GM19351 (cell line): ENCODE results near the gene HOXB6.

ENCODE experiments used
- ATAC-seq: cut with Tn5 transposase; IDR thresholded peaks from one replicate; pipeline ENCODE4 v1.9.1; 2021; ENCODE audit warnings: mild to moderate bottlenecking, moderate library complexity; ENCODE audit not compliant: unreplicated experiment

Gene HOXB6

DNA sequence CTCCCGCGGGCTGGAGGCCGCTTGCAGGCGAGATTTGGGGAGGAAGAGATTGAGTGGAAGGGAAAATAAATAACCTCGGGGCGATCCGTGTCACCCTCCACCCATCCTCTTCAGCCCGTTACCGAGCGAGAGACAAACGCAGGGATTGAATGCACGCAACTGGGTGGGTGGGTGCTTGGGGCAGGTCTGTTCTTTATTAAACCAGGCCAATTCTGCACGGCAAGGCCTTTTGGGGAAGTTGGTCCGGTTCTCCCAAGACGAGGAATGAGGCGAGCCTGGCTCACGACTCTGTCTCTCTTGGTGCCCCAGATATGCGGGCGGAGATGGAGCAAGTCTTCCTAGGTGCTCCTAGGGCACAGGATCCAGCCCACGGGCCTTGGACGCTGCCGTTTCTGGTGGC lies 6.4 kb upstream of the HOXB6 start:
- ATAC-seq: no peak

DNA sequence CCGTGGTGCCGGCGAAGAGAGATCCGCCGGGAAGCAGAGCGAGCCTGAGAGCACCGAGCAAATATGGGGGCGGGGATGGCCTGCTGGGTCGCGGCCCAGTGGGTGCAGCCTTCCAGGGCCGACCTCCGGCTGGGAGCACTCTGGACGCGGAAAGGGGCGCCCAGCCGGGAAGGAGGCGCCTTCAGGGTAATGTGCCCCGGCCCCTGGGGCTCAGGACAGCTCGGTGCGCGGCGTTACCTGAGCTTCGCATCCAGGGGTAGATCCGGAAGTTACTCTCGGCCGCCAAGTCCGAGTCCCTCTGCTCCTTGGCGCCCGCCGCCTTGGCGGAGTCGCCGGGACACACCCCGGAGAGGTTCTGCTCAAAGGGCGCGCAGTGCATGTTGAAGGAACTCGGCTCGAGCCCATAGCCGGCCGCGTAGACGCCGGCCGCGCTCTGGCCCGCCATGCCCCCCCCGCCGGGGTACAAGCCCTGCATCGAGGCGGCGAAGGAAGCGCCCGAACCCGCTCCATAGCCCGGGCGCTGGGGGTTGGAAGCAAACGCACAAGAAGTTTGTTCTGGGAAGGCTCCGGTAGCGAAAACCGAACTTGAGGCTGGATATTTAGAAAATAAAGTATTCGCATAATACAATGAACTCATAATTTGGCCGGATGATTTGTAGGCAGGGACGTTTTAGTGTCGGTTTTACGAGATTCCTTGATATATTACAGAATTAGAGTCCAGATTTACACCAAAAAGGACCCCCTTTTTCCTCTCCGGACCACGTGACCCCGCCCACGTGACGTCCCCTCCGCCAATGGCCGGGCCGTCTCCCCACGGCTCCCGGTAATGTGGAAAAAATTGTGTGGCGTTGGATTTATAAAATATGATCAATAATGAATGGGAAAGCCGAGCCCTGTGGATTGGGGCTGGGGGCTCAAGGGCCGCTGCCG lies 5.8 kb upstream of the HOXB6 start, which contains the start of gene HOXB7:
Gene HOXB7, minus strand, starts transcription at position 736 of the 930 bp plus-strand sequence. Its CDS starts 99 bp downstream, at position 637.
- ATAC-seq: no peak

DNA sequence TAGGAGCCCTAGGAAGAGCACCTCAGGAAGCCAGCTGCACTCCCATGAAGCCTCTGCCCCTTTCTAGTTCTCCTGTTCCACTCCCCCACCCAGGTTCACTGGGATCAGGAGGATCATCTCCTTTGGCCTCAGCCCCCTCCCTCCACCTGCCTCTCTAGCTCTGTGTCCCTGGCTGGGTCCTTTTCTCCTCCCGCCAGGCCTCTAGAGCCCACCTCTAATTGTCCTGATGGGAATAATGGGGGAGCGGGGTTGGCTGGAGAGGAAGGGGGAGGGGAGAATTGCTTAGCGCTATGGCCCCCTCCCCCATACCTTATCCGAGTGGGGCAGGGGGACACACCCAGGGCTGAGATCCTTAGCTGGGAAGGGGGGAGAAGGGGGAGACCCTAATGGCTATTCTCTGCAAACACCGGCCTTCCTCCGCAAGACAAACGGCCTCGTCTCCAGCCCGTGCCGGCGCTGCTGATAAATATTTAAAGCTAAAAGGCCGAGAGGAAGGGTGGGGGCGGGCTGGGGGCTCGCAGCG lies 5.0 kb upstream of the HOXB6 start:
- ATAC-seq: no peak

DNA sequence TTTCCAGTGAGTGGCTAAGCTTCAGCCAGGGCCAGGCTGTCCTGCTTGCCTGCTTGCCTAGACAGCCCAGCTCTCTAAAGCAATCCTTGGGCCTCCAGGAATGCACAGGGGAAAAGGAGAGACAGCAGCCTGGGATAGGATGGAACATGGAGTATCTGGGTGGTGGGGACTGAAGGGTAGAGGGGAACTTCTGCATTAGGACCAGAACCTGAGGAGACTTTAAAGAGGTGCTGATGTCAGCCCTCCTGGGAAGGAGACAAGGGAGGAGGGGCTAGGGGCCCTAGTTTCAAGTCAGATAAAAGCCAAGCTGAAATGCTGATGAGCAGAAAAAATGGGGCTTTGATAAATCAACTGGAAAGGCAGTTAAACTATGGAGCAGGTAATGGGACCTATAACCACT lies 4.2 kb upstream of the HOXB6 start:
- no peak for ATAC-seq

DNA sequence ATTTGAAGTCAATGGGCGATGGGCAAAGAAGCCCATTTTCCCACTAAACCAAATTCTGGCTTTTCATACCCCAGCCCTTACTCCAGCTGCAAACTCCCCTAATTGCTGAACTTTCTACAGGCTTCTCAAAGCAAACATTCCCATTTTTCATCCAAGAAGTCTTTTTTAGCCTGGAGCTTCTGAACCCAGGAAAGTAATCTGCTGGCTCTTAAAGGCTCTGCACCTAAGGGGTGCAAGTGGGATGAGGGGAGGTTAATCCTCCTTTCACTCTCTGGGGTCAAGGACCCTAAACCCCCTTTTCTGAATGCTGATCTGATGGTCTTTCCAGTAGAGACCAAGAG lies 3.7 kb upstream of the HOXB6 start:
- no peak for ATAC-seq

DNA sequence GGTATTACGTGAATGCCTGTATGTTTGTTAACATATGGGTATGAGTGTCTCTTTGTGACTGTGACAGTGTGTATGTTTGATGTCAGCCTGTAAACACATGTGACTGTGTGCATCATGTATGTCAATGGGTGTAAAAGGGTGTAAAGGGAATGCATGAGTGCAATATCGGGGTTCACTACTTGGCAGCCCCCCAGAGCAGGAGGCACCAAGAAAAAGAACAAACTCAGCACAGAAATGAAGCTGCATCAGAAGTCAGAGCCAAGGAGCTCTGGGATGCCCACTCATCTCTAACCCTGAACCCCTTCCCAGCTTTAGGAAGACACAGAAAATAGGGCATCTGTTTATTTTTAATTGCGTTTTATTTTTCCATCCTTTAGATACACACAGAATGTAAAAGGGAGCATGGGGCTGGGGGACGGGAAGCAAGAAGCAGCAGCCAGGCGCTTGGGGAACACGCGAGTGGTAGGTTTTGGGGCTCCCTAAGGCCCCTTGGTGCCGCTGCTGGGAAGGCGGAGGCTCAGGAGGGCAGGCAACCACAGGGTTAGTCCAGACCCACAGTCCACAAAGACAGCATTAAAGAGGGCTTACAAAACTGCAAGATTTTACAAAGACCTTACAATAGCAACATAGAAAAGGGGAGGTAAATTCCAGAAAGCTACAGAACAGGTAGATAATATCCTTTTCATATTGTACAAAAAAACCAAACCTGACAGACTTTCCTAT lies 2.3 kb upstream of the HOXB6 start:
- ATAC-seq: no peak

DNA sequence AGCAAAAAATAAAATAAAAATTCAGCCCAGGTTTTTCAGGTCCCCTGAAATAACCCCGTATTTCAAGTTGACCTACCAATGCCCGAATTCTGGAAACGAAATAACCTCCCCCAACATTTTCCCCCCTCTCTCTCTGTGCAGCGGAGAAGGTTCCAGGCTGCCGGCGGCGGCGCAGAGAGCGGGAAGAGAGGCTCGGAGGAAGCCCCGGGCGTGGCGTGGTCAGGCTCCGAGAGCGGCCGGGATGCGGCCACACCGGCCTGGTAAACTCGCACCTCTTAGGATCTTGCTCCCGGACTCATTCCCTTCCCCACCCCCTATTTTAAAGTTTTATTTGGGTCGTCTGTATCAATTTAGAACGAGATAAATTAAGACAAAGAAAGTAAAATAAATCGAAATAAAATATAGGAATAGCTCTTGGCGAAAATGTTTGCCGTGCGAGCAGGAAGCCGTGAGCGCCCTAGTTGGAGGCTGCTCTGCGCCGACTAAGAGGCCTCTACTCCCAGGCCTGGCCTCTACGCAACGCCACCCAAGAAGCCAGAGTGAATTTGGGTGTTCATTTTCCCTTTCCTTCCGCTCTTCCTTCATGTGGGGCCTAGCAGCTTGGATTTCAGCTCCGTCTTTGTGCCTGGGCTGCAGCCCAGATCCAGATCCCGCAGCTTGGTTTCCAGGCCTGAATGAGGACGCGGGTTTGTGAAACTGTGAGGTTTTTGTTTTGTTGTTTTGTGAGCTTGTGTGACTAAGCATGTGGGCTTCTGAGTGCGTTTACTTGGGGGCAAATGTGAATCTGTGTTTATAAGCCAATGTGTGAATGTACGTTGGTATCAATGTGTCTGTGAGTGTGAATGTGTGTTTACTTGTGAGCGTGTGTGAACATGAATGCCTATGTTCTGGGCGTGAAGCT lies 1.5 kb upstream of the HOXB6 start:
- ATAC-seq: no peak

DNA sequence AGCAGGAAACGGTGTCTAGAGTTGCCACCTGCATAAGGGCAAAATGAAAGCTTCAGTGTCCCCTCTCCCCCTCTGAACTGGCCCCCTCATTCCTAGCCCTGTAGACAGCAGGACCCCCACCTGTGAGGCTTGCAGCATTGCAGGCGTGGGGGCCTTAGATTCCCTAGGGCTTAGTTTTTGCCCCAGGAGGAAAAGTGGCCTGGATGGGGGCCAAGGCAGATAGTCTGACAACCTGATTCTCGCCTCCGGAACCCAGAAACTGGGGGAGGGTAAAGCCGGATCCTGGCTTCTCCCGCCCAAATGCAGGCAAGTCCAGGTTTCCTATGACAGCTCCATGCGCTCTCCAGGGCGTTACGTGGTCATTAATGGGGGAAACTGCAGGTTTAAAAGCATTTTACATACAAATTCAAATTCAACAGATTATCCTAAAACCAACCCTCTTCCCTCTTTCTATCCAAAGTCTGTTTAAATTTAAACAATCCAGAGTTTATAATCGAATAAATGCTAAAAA lies 678 bp upstream of the HOXB6 start:
- ATAC-seq: no peak

DNA sequence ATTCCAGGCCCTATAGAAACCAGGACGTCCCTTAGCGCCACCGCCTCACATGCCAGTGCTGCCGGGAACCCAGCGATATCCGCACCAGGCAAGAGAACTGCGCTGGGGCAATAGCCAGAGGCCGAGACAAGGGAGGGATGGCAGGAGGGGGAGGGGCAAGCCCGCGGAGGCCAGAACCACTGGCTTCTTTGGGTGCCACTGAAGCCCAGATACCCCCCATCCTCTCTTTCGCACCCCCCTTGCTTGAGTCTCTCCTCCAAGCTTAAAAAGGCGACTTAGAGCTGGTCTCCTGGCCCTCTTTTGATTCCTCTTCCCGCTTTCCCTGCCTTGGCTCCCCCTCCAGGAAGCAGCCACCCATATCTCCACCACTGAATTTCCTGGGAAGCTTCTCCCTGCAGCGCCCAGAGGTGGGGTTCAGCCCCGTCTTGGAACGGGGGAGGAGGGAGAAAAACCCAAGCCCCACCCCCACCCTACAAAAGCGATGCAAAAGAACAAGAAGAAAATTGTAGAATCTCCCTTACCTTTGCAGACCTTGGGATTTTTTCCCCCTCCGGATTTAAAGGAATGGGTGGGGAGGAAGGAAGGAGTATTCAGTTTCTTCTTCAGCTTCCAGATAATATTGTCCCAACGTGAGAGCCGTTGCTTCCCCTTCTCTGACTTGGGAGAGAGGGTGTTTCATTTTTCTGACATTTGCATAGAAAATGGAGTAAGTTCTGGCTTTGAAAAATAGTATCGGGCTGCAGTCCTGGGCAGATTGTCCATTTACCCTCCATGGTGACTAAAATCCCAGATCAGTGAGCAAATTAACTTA lies 622 bp downstream of the HOXB6 start:
- ATAC-seq: no peak

DNA sequence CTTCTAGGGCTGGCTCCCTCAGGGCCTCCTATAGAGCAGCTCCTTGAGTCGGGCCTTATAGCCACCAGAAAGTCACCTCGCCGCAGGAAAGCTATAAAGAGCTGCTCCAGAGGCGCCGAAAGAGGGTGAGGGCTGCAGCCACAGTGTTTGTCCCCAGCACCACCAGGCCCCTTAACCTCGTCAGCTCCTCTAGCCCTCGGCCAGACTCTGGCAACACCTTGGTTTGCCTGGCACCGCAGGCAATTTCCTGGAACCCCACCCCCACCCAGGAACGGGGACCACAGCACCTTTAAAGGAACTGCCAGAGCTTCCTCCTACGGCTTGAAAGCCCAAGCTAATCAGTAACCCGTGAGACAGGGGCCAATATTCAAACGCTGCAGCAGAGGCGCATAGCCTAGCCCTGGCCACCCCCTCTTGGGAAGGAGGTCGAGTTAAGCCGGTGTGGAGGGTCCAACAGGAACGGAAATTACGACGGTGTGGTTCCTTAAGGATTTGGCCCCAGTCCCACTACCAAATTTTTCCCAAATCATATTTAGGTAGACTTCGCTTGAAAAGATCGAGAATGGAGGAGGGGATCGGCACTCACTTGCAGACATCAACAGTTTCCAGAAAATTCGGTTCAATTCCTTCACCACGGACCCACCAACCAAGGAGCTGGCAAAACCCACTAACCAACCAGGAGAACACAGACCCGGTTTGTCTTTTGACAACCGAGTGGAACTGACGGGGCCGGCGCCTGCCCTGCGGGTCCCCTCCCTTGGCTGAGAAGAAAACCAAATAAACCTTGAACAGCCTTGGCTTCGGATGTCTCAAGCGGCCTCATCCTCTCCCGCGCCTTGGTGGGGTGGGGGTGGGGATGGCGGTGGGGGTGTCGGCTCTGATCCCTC lies 3.0 kb downstream of the HOXB6 start:
- no peak for ATAC-seq

DNA sequence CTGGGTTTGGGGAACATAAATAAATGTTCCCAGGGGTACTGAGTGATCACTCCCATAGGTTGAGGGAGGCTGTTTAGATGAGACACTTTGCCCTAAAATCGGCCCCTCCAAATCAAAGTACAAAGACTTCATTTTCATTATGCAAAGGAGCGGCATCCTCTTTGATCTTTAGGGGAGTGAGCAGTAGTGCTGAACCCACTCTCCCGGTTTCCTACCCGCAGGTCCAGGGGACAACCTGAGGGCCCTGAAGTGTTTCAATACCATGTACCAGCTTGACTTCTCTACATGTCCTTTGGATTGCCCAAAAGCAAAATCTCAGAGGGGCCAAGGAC lies 3.6 kb downstream of the HOXB6 start:
- no peak for ATAC-seq

DNA sequence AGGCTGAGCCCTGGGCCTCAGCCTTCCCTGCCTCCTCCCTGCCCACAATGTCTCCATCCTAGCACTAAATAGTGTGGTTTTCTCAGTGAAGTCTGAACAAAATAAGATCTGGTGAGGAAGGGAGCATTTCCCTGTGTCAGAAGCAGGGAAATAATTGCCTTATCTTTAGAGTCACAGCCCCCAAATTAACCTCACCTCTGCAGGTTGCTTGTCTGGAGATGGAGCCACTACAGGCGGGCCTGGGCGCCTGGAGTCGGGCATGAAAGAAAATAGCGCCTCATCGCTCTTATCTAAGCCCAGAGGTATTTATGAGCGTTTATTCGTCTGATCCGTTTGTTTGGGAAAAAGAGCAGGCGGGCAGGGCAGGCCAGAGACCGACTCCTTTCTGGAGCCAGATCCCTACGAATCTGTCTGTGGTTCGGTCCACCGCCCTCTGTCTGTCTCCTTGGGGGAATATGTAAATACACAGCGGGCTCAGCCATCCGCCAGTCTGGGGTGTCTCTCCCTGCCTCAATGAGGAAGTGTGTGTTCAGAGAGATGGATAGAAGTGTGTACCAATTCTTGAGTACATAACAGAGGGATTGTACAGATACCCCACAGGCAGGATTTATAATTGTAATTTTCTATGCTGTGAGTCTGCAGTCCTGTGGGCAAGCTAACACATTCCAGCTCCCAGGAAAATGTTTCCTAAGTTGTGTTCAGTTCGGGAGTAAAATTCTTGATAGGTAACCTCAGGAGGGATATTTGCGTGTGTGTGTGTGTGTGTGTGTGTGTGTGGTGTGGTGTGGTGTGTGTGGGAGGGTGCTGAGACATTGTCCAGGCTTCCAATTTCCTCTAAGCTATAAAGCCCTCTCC lies 4.3 kb downstream of the HOXB6 start:
- no peak for ATAC-seq

DNA sequence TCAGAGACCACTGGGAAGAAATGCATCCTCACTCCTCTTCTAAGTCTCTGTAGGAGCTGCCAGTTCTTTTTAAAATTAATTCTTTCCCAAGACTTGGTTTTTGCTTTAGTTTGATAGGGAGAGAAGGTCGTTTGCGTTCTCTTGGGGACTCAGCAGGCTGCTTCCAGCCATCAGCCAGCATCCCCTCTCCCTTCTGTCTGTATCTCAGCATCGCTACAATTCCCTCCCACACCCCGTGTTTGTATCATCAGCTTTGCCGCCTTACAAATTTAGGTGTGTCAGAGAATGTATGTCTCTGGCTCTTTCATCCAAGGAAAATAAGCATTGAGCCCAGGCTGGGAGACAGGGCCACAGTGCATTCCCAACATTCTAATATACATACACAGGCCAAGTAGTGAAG lies 5.4 kb downstream of the HOXB6 start:
- ATAC-seq: no peak

DNA sequence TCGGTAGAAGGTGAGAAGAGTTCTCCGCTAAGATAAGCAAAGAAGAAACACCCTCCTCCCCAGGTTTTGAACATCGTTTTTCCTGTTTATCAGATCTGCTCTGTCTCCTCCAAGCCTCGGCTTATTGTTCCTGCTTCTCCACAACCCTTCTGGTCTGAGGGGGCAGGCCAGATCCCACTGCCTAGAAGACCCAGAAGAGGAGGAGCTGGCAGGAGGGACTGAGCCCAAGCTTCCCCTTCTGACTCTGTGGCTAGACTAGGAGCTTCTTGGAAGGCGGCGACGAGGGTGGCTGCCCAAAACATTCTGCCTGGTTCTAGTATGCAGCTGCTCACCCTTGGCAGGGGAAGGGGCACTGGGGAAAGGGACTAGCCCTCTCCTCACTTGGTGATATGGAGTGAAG lies 6.0 kb downstream of the HOXB6 start:
- no peak for ATAC-seq

DNA sequence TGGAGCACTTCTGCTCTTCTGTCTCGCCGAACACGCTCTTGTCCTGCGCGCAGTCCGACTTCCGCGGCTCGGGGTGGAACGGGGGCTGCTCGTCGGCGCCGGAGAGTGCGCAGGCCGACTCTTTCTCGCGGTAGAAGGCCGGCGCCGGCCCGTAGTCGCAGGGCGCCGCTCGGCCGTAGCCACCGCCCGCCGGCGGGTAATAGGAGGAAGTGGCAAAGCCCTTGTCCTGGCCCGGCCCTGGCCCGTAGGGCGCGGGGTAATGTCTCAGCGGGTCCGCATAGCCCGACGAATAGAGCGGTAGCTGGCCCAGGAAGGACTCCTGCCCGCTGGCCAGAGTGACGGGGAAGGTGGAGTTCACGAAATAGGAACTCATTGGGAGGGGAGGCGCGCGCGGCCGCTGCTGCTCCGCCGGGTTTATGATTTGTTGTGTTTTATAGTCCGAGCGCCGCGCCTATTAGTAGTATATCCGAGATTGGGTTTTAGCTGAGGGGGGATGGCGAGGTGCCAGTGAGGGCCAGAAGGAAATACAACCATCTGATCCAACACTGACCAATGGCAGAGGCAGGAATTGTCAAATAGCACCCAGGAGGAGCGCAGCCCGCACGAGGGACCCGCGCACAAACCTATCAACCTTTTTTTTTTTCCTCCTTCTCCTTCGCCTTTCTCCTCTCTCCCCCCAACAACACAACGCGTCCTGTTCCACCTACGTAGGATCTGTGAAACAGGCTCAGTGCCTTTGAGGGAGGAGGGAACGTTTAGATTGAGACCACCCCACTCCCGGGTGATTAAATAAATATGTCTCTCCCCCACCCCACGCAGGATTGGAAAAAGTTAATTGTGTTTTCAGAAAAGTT lies 6.8 kb downstream of the HOXB6 start:
- no peak for ATAC-seq

DNA sequence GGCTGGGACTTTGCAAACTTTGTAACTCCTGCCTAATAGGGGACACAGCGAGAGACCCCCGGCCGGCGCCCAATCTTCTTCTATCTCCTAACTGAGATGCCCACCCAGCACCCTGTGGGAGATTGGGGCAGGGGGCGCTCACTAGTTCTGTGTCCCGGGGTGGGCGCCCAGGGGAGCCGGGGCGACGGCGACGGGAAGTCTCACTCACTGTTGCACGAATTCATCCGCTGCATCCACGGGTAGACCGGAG lies 7.3 kb downstream of the HOXB6 start:
- no peak for ATAC-seq

DNA sequence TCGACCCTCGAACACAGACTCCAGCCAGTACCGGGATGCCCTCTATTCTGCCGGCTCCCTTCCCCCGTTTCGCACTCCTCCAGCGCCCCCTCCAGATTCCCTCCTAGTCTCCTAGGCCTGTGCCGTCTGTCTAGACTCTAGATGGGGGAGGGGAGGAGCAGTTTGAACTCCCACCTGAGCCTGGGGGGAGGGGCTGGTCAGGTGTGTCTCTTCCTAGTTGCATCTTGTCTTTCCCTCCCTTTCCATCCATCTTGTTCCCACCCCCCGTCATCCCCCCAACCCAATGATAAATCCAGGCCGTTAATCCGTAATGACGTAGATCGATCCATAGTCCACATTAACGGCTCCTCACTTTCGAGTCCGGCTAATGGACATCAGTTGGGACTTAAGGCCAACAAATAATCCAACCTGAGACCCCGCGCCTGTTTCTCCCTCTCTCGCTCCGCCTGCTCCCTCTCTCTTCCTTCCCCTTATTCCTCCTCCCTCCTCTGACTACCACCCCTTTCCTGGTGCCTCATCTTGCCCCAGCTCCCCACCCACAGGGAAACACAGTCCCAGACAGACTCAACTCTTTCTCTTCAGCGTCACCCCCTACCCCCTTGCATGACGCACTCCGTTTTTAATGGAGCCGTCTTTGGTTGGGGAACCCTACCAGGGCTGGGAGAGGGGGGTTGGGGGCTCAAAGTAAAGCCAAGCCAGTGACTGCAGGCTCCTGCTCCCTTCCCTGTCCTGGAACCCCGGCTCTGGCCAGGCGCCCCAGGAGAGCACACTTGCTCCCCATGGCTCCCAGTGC lies 7.9 kb downstream of the HOXB6 start:
- no peak for ATAC-seq
